Glomerular endothelial cell (primary cell): ENCODE data around the gene RCBTB1. TPM values are rescaled to one million over a fixed set of nuclear protein-coding genes. Genes with fewer than 3 reads are reported as not detected.
"Not testable (repeated sequence)": the region's sequence is repeated elsewhere in the genome, so short reads cannot be mapped to it uniquely, and the experiment has no call there.

Experiments
- DNase-seq: peaks from one replicate; pipeline ENCODE4 v3.0.0-alpha.2; 2011; ENCODE audit warnings: low read depth, low spot score; ENCODE audit errors: extremely low read depth
- total RNA-seq: library from RNA; depleted of rRNA; stranded (reverse); fragments of >200 nt; gene quantifications from 2 replicates; pipeline ENCODE4 v1.2.3, GENCODE V29; 2015

RCBTB1 gene
- total RNA-seq, 1 donor from 2014 or later: 24.2 TPM

DNA sequence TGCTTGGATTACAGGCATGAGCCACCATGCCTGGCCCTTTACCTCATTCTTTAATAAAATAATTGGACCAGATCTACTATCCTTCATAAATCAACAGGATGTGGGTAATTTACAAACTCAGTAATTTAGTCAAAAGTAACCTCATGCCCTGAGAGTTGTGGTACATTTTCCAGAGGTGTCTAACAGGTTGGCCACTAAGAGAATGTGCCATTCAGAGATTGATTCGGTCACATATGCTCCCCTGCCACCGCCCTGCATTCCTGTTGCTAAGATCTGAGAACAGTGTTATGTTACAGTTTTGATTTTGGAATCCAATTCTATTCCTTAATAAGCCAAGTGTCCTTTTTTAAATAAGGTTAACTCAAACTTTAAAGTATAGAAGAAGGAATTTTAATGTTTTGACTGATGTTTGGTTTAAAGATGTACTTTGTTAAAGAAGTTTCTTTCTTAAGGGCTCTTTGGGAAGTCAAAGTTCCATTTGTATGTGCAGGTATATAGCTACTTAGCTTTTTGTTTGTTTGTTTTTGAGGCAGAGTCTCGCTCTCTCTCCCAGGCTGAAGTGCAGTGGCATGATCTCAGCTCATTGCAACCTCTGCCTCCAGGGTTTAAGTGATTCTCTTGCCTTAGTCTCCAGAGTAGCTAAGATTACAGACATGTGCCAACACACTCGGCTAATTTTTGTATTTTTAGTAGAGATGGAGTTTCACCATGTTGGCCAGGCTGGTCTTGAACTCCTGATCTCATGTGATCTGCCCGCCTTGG lies 60.4 kb downstream of the RCBTB1 start:
- no peak for DNase-seq

DNA sequence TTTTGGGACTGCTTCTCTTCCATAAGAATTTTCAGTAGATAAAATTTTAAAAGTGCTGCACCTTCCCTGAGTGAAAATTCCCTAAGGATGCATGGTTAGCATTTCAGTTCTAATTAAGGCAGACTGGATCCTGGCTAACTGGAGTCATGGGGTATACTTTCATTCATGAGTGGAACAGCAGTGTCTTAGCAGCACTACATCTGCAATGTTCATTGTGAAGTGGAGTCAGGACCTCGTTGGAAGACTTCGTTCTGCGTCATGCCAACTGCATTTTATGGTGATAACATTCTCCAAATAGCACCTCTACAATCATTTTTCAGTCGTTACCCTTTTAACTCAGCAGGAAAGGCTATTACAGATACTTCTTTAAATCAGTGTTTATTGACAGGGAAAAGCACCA lies 64.1 kb downstream of the RCBTB1 start:
- DNase-seq: no peak

DNA sequence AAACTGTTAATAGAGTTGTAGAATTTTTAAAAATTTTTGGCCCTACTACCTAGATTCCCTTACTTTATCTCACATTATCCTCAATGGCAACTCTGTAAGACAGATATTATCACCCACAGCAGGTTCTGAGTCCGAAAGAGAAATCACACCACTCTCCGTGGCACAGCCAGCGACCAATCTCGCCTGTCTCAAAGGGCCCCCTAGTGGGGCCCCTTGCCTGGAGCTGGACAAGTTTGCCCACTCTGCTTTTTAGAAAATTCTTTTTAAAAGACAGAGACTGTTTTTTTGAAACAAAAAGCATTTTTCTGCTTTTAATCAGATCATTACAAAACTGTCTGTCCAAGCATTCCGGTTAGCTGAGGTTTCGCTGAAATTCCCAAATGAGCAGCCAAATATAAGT lies 67.9 kb downstream of the RCBTB1 start:
- DNase-seq: no peak

DNA sequence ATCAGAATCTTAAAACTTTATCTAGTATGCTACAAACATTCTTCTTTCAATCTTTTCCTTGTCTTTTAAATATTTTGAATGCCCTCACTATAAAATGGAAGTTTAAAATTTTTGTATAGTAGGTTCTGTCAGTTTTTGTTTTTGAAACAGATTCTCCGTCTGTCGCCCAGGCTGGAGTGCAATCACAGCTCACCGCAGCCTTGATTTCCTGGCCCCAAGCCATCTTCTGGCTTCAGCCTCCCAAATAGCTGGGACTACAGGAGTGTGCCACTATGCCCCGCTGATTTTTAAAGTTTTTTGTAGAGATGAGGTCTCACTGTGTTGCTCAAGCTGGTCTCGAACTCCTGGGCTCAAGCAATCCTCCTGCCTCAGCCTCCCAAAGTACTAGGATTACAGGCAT lies 68.9 kb downstream of the RCBTB1 start:
- DNase-seq: no peak

DNA sequence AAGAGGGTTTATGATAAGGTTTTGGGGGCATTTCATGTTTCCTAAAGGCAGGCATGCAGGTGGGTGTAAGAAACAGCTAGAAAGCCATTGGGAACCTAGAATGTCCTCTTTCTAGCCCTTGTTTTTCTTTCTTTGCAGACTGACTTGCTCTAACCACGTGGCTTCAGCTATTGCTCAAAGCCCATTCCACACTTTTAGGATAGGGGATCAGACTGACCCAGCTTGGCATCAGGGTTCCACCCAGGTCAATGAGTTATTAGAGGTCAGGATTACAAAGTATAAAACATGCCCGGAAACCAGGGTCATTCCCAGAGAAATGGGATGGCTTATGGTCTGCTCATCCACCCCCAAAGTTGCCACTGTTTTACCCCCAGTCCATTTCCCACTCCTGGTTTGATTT lies 72.8 kb downstream of the RCBTB1 start:
- DNase-seq: no peak

DNA sequence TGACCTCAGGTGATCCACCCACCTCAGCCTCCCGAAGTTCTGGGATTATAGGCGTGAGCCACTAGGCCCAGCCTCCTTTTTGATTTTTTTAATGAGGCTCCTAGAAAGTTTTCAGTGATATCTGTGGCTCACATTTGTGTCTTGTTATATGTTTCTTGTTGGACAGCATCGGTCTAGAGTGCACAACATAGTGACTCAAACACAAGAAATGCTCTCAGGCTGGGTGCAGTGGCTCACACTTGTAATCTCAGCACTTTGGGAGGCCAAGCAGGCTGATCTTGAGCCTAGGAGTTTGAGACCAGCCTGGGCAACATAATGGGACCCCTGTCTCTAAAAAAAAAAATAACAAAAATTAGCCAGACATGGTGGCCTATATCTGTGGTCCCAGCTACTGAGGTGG lies 81.4 kb downstream of the RCBTB1 start:
- no peak for DNase-seq

DNA sequence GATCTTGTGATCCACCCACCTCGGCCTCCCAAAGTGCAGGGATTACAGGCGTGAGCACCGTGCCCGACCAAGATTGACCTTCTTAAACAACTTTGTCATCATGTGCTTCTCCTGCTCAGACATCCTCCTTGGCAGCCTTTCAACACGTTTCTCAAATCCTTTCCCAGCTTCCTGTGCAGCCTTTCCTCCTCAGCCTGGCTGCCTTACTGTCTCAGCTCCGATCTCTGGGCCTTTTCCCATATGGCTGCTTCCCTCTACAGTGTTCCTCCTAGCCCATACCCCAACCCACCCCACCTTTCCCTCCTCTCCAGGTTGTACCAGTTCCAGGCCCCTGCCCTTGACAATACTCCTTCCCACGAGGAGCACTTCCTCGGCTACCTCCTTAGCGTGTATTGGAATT lies 82.4 kb downstream of the RCBTB1 start:
- DNase-seq: peak; percentile 9

DNA sequence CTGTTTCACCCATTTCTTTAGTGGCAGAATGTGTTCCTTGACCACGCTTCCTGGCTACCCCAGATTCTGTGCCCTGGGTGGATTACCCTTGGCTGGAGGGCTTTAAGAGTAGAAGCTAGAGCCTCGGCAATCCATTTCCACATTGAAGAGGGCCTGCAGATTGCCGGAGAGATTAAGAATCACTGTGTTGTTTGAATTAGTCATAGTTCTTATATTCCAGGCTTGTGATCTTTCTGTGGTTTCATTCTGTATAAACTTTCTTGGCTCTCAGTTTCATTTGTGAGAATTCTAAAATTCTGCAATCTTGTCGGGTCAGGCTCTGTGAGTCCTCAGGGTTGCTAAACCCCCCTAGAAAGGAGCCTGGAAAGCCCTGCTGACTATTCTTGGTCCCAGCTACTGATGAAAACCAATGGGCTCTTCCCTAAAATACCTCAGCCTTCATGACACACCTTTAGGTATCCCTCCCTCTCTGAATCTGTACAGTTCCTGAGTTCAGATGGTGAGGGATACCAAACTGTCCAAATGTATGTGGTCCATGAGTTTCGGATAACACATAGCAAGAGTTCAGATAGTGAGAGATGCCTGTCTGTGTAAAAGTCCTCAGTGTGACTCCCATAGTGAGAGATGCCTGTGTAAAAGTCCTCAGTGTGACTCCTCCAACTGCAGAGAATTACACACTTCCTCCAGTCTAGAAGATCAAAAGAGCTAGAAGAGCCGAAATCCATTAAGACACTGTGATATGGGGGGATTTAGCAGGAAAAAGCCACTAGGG lies 85.3 kb downstream of the RCBTB1 start:
- DNase-seq: no peak

DNA sequence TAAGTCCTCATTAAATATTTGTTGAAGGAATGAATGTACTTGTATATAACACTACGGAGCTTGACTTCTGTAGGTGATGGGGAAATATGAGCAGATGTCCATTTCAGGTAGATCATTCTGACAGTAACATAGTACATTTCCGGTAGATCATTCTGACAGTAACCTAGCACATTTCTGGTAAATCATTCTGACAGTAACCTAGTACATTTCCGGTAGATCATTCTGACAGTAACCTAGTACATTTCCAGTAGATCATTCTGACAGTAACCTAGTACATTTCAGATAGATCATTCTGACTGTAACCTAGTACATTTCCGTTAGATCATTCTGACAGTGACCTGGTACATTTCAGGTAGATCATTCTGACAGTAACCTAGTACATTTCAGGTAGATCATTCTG lies 87.2 kb downstream of the RCBTB1 start:
- DNase-seq: no peak

DNA sequence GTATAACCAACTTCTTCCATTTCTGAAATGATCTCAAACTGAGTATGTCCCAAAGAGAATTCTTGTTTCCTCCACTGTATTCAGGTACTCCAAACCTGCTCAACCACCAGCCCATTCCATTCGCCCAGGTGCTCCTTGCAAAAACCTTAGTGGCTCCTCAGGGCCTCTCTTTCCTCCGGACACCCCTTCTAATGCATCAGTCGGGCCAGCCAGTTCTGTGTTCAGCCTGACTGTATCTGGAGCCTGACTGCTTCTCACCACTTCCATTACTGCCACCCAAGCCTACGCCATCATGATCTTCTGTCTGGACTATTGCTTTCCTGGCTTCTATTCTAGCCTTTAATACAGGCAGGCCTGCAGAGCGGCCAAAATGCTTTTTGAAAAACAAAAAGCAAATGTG lies 88.1 kb downstream of the RCBTB1 start:
- no peak for DNase-seq

DNA sequence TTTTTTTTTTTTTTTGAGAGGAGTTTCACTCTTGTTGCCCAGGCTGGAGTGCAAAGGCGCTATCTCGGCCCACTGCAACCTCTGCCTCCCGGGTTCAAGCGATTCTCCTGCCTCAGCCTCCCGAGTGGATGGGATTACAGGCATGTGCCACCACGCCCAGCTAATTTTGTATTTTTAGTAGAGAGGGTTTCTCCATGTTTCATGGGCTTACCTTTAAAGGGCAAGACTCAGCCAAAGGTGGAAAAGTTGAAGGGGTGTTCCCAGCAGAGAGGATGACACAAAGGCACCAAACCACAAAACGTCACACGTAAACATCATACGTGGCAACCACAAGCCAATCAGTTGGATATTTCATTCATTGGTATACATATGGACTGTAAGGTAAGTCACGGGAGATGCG lies 88.5 kb downstream of the RCBTB1 start:
- not testable (repeated sequence) for DNase-seq

DNA sequence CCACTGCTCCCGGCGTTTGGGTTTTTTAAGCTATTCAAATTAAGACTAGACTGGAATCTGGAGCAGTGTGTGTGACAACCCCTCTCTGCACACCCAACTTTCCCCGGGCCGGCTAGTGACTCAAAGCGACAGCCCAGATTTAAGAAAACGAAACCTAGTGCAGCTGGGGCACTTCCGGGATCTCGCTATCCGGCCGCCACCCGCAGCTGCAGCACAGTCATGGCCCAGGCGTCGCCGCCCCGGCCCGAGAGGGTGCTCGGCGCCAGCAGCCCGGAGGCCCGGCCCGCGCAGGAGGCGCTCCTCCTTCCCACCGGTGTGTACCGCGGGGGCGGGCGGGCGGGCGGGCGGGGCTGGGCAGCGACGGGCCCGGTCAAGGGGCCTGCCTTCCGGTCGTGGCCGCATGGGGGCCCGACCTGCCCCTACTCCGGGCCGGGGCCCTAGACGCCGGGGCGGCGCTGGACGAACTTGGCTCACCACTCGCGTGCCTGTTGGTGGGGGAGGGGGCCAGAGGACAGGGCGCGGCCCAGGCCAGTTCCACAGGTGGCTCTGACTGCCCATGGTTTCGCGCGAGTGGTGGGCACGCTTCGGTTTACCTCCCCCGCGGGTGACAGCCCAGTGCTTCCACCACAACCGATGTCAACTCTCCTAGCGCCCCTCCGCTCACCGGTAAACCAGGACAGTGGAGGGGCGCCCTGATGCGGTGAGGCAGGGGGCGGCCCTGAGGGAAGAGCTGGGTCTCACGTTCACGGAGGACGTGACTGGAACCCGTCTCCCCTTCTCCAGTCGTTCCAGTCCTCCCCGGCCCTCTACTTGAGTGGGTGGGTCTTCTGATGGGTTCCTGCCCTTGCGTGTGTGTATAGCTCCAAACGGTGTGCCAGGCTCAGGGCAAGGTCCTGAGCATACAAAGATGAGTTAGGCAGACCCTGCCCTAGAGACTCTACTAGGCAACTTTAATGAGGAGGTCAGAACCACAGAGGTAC lies 89.3 kb downstream of the RCBTB1 start, which contains the start of gene PHF11:
PHF11 (plus strand) TSS at position 171 of the 980 bp plus-strand sequence; CDS start at position 220, 49 bp downstream.
- DNase-seq: no peak

DNA sequence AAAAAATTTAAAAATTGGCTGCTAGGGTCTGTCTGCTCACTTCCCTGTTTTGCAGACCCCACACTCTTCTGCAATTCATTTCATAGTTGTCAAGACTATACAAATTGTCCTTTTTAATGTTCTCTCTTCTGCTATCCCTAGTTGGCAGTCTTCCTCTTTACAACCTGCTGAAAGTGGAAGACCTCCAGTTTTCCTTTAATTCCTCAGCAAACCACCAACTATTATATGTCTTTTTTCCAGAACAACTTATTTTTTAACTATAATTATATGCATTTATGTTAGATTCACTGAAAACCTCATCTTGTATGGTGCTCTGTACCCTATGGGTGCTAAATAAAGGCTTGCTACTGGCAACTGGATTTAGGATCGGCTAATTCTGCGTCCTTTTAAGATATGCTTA lies 90.7 kb downstream of the RCBTB1 start:
- DNase-seq: no peak

DNA sequence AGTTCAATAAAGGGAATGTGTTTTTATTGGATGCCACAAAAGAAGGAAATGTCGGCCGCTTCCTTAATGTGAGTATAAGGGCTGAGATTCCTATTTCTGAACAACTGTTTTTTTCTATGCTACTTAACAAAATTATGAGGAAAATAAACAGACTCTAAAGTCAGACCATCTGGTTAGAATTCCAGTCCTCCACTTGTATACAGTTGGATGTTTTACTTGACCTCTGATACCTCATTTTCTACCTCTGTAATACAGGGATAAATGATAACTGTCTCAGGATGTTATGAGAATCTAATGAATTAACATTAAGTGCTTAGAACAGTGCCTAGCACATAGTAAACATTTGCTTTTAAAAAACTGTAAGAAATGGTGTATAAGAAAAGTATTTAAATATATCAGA lies 96.8 kb downstream of the RCBTB1 start:
- no peak for DNase-seq

Other genes with a start within 250 kb of the RCBTB1 start
- gene CAB39L, start 141.5 kb downstream of the RCBTB1 start, total RNA-seq: 4.1 and 6.3 TPM in 2 replicates
- 2.8 and 3.9 TPM in 2 replicates for gene SETDB2, start 141.3 kb downstream of the RCBTB1 start, total RNA-seq
- gene PHF11, start 89.6 kb downstream of the RCBTB1 start, total RNA-seq: 31.3 and 44.7 TPM in 2 replicates
- 0.29 and 0.53 TPM in 2 replicates for gene ARL11, start 42.9 kb upstream of the RCBTB1 start, total RNA-seq
- 78.5 and 82.3 TPM in 2 replicates for gene EBPL, start 105.9 kb upstream of the RCBTB1 start, total RNA-seq
- 36.7 and 42.7 TPM in 2 replicates for gene KPNA3, start 207.1 kb upstream of the RCBTB1 start, total RNA-seq